ENCODE data around the gene SYT14.

GRCh38 chr1:210217482-210217881 lies 279.5 kb downstream of the SYT14 start:
- TF ChIP-seq, protein P1, sequence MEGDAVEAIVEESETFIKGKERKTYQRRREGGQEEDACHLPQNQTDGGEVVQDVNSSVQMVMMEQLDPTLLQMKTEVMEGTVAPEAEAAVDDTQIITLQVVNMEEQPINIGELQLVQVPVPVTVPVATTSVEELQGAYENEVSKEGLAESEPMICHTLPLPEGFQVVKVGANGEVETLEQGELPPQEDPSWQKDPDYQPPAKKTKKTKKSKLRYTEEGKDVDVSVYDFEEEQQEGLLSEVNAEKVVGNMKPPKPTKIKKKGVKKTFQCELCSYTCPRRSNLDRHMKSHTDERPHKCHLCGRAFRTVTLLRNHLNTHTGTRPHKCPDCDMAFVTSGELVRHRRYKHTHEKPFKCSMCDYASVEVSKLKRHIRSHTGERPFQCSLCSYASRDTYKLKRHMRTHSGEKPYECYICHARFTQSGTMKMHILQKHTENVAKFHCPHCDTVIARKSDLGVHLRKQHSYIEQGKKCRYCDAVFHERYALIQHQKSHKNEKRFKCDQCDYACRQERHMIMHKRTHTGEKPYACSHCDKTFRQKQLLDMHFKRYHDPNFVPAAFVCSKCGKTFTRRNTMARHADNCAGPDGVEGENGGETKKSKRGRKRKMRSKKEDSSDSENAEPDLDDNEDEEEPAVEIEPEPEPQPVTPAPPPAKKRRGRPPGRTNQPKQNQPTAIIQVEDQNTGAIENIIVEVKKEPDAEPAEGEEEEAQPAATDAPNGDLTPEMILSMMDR (conservative IDR thresholded peaks at IDR 0.05; ENCODE audit: low read length): no peak
- no peak for TF ChIP-seq EZH2phosphoT487 (IDR thresholded peaks at IDR 0.05; ENCODE audit: borderline replicate concordance)
